HEK293 (cell line): ENCODE measurements around the gene CCSER1.

Experiments
- CTCF ChIA-PET: fragments of 350-600 bp; formaldehyde crosslinking; extraction: SDS; loops from one replicate; lab custom pipeline; 2021; ENCODE audit warnings: antibody characterized with exemption; lab: Yijun Ruan, JAX
- POLR2A ChIA-PET: fragments of 300-600 bp; formaldehyde crosslinking; extraction: SDS; loops from one replicate; lab custom pipeline; 2020; ENCODE audit warnings: antibody characterized with exemption, inconsistent platforms; lab: Yijun Ruan, JAX
- H3K27ac ChIP-seq: fragments of 200-500 bp; sonication (Bioruptor generic); 2 replicates; pipeline ENCODE4 v1.5.1; 2014; ENCODE audit warnings: low read depth, low read length, control low read depth, inconsistent platforms; ENCODE audit errors: extremely low read depth
- H3K36me3 ChIP-seq, 2 experiments: fragments of 200-500 bp in 1 of 2; sonication (Bioruptor generic) in 1 of 2; 1 replicate in 1 of 2; 2 replicates in 1 of 2; pipeline ENCODE4 v1.5.1; 2014 to 2017; ENCODE audit warnings: inconsistent platforms in 2 of 2, low read length in 2 of 2; ENCODE audit not compliant: control insufficient read depth in 2 of 2, insufficient read depth in 1 of 2
- H3K4me1 ChIP-seq: fragments of 200-500 bp; sonication (Bioruptor generic); 2 replicates; pipeline ENCODE4 v1.5.1; 2014; ENCODE audit warnings: mild to moderate bottlenecking, low read length, inconsistent platforms; ENCODE audit not compliant: control insufficient read depth, insufficient read depth
- H3K4me3 ChIP-seq: 2 replicates; pipeline ENCODE4 v1.5.1; 2011; ENCODE audit warnings: low read depth, mild to moderate bottlenecking, control low read depth, low read length, moderate library complexity
- H3K9me3 ChIP-seq: fragments of 200-500 bp; sonication (Bioruptor generic); 2 replicates; pipeline ENCODE4 v1.5.1; 2014; ENCODE audit warnings: low read depth, low read length, inconsistent platforms; ENCODE audit not compliant: control insufficient read depth, insufficient read depth
- GFI1B ChIP-seq: fragments of 450-650 bp; formaldehyde crosslinking; IDR thresholded peaks from 2 replicates; pipeline ENCODE4 v1.5.1; 2016; ENCODE audit warnings: missing biosample characterization, missing genetic modification characterization
- MZF1 ChIP-seq: fragments of 450-650 bp; formaldehyde crosslinking; IDR thresholded peaks from 2 replicates; pipeline ENCODE4 v1.5.1; 2017; ENCODE audit warnings: missing biosample characterization, missing genetic modification characterization, borderline replicate concordance
- PRDM10 ChIP-seq: fragments of 450-650 bp; formaldehyde crosslinking; IDR thresholded peaks from 2 replicates; pipeline ENCODE4 v1.5.1; 2016; ENCODE audit warnings: missing biosample characterization, missing genetic modification characterization
- ZBTB11 ChIP-seq: fragments of 450-650 bp; formaldehyde crosslinking; conservative IDR thresholded peaks from 2 replicates; pipeline ENCODE4 v1.5.1; 2016; ENCODE audit warnings: low read depth, missing biosample characterization, missing genetic modification characterization
- ZBTB26 ChIP-seq: fragments of 450-650 bp; formaldehyde crosslinking; optimal IDR thresholded peaks from 2 replicates; pipeline ENCODE3; 2016; ENCODE audit warnings: missing biosample characterization, mild to moderate bottlenecking, missing genetic modification characterization
- ZBTB48 ChIP-seq: fragments of 450-650 bp; formaldehyde crosslinking; IDR thresholded peaks from 2 replicates; pipeline ENCODE4 v1.5.1; 2016; ENCODE audit warnings: missing biosample characterization, missing genetic modification characterization
- ZFHX2 ChIP-seq: fragments of 450-650 bp; formaldehyde crosslinking; conservative IDR thresholded peaks from 2 replicates; pipeline ENCODE4 v1.5.1; 2016; ENCODE audit warnings: missing biosample characterization, missing genetic modification characterization
- ZNF16 ChIP-seq: fragments of 450-650 bp; formaldehyde crosslinking; IDR thresholded peaks from 2 replicates; pipeline ENCODE4 v1.5.1; 2016; ENCODE audit warnings: low read depth, missing biosample characterization, missing genetic modification characterization
- ZNF184 ChIP-seq: fragments of 450-650 bp; IDR thresholded peaks from 2 replicates; pipeline ENCODE4 v1.5.1; 2018; ENCODE audit warnings: missing biosample characterization, mild to moderate bottlenecking, missing genetic modification characterization
- ZNF19 ChIP-seq: fragments of 450-650 bp; formaldehyde crosslinking; IDR thresholded peaks from 2 replicates; pipeline ENCODE4; 2016; ENCODE audit warnings: missing biosample characterization, missing genetic modification characterization, low read depth
- ZNF280C ChIP-seq: fragments of 450-650 bp; formaldehyde crosslinking; IDR thresholded peaks from 2 replicates; pipeline ENCODE4 v1.5.1; 2016; ENCODE audit warnings: missing biosample characterization, missing genetic modification characterization
- ZNF416 ChIP-seq: fragments of 450-650 bp; formaldehyde crosslinking; IDR thresholded peaks from 2 replicates; pipeline ENCODE4 v1.5.1; 2016; ENCODE audit warnings: missing biosample characterization, missing genetic modification characterization
- ZNF624 ChIP-seq: fragments of 450-650 bp; formaldehyde crosslinking; IDR thresholded peaks from 2 replicates; pipeline ENCODE4 v1.5.1; 2017; ENCODE audit warnings: missing biosample characterization, missing genetic modification characterization
- ZNF76 ChIP-seq: fragments of 450-650 bp; formaldehyde crosslinking; IDR thresholded peaks from 2 replicates; pipeline ENCODE4; 2016; ENCODE audit warnings: low read depth, missing biosample characterization, missing genetic modification characterization, borderline replicate concordance
- ZNF776 ChIP-seq: fragments of 450-650 bp; formaldehyde crosslinking; IDR thresholded peaks from 2 replicates; pipeline ENCODE4 v1.5.0; 2017; ENCODE audit warnings: missing biosample characterization, missing genetic modification characterization, borderline replicate concordance
- ZNF791 ChIP-seq: fragments of 450-650 bp; formaldehyde crosslinking; IDR thresholded peaks from 2 replicates; pipeline ENCODE4 v1.5.1; 2016; ENCODE audit warnings: missing biosample characterization, missing genetic modification characterization
- ZNF830 ChIP-seq: fragments of 450-650 bp; IDR thresholded peaks from 2 replicates; pipeline ENCODE4 v1.5.0; 2018; ENCODE audit warnings: missing biosample characterization, missing genetic modification characterization, low read depth, mild to moderate bottlenecking, moderate library complexity
- ZSCAN23 ChIP-seq: fragments of 450-650 bp; formaldehyde crosslinking; IDR thresholded peaks from 2 replicates; pipeline ENCODE4 v1.5.1; 2016; ENCODE audit warnings: missing biosample characterization, missing genetic modification characterization

Gene CCSER1

GRCh38 chr4:91592125-91592524, 1464.9 kb downstream of the CCSER1 start:
- ChIA-PET POLR2A (no interaction called here), CTCF (interaction anchor here (0.7 kb wide), 1 partner anchor 11 kb away, joined by 3 read pairs; no protein-coding TSS in a partner anchor)
- no peak overlapping the region for H3K27ac ChIP-seq
- H3K36me3 ChIP-seq, result no peaks in the 10 kb centered on the region
- H3K4me1 ChIP-seq, result no peaks in the 10 kb centered on the region
- TF ChIP-seq ZNF280C (tag by site-specific recombination) (no peak), GFI1B (tag by site-specific recombination) (no peak), ZNF416 (tag by site-specific recombination) (no peak), ZNF830 (tag by site-specific recombination) (no peak), ZNF791 (tag by site-specific recombination) (no peak), ZNF76 (tag by site-specific recombination) (no peak), ZNF184 (no peak), ZFHX2 (tag by site-specific recombination) (no peak), ZNF19 (tag by site-specific recombination) (no peak), ZNF16 (tag by site-specific recombination) (no peak), ZSCAN23 (tag by site-specific recombination) (no peak), ZNF624 (tag by site-specific recombination) (no peak), ZBTB11 (tag by site-specific recombination) (no peak), ZBTB26 (tag by site-specific recombination) (no peak), MZF1 (no peak), ZBTB48 (tag by site-specific recombination) (no peak), ZNF776 (tag by site-specific recombination) (no peak), PRDM10 (tag by site-specific recombination) (no peak)
- H3K9me3 ChIP-seq, result no peaks in the 10 kb centered on the region
- no peak overlapping the region for H3K4me3 ChIP-seq
